ENCODE measurements around the gene GAPVD1. TPM values are rescaled to one million over a fixed set of nuclear protein-coding genes. Genes with fewer than 3 reads are reported as not detected.

Gene GAPVD1
- total RNA-seq, 4 donors from 2014 or later, result 50.9 to 79.0 (median 53.4) TPM

GRCh38 chr9:125360601-125361000 lies 99.0 kb downstream of the GAPVD1 start:
- intact Hi-C loops (cut with DNase I; ENCODE audit: low total_unique reads), result no loop called here
- no peak for DNase-seq (ENCODE audit: low spot score in 2 of 2)
- H3K4me3 ChIP-seq (ENCODE audit: low read depth, poor library complexity, severe bottlenecking), result no peak overlapping the region
- WGBS, 2 donors, result 88 to 94% methylated on average over 2 of the region's 2 CpGs
- TF ChIP-seq CTCF (IDR thresholded peaks at IDR 0.05), result no peak
- TF ChIP-seq POLR2A (IDR thresholded peaks at IDR 0.05), result no peak

DNA sequence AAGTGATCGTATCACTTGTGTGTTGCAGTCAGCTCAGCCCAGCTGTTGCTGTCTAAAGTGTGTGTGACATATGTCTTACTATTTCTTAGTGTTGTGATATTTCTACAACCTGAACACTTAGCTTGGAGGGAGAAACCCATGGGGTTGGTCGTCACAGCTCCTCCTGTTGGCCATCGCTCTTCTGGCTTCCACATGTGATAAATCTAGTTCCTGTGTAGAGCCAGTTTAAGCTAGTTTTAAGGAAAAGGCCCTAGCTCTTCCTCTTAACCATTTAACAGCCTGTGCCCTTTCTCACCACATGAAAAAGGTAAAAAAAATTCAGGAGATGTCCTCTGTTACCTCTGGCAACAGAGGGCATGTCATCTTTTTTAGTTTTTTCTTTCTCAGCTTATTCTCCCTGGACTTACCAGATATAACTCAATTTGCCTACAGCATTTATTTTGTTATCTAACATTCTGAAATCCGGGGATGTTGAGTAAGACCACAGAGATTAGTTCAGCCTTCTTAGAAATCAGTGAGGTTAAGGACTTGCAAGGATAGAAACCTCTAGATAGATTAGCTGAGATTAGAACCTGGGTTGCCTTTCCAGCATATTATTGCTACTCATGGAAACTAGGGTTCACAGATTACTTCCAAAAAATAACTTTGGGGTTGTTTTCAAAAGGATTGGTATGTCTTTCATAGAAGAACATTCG lies 100.4 kb downstream of the GAPVD1 start:
- TF ChIP-seq CTCF (IDR thresholded peaks at IDR 0.05), result no peak
- no peak for TF ChIP-seq POLR2A (IDR thresholded peaks at IDR 0.05)
- WGBS, 2 donors, result 75% methylated on average over 5 of the region's 5 CpGs
- no peak for DNase-seq (ENCODE audit: low spot score in 2 of 2)
- intact Hi-C loops (cut with DNase I; ENCODE audit: low total_unique reads), result no loop called here
- no peak overlapping the region for H3K4me3 ChIP-seq (ENCODE audit: low read depth, poor library complexity, severe bottlenecking)

- H3K4me3 ChIP-seq (ENCODE audit: low read depth, poor library complexity, severe bottlenecking), result no peak overlapping the region
- intact Hi-C loops (cut with DNase I; ENCODE audit: low total_unique reads), result no loop called here
- no peak for TF ChIP-seq CTCF (IDR thresholded peaks at IDR 0.05)
- WGBS, 2 donors, result 88 to 89% methylated on average over 5 of the region's 5 CpGs
- no peak for DNase-seq (ENCODE audit: low spot score in 2 of 2)
These were observed 105.0 kb downstream of the GAPVD1 start for GRCh38 chr9:125366676-125367075.

- no peak for DNase-seq (ENCODE audit: low spot score in 2 of 2)
- 77% methylated on average over 8 of the region's 8 CpGs for WGBS, 2 donors
- no peak overlapping the region for H3K4me3 ChIP-seq (ENCODE audit: low read depth, poor library complexity, severe bottlenecking)
- intact Hi-C loops (cut with DNase I; ENCODE audit: low total_unique reads), result loop anchor here (10.0 kb wide), 1 partner anchor 596 kb away; the partner anchor contains the start of genes NR6A1 and OLFML2A
- TF ChIP-seq POLR2A (IDR thresholded peaks at IDR 0.05) (no peak), CTCF (IDR thresholded peaks at IDR 0.05) (no peak)
These were observed 109.2 kb downstream of the GAPVD1 start for GRCh38 chr9:125370786-125371185.

DNA sequence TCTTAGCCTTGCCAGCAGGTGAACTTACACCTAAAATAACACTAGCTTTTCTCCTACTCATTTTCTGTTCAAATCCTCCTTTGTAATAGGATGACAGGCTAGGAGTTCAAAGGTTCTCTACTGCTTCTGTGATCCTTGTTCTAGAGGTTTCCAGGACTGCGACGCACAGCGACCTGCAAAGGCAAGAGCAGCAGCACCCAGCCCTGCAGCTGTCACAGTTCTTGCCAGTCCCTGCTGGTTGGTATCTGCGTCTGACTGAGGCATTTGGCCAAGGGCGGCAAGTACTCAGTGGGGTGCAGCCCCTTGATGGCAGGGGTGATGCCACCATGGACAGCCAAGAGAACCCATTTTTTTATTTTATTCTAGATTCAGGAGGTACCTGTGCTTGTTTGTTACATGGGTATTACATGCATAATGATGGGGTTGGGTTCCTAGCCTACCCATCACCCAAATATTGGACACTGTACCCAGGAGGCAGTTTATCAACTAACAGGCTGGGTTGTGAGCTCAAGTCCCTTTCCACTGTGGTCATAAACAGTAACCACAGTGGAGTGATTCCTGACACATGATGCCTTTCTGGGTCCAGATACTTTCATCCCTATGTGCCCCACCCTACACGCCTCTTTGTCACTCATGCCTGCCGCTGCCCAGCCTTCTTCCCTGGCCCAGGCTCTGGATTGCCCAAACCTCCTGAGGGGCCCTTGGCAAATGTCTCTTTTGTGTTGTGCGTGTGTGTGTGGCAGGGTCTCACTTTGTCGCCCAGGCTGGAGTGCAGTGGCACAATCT lies 111.0 kb downstream of the GAPVD1 start:
- DNase-seq (ENCODE audit: low spot score in 2 of 2), result peak in 1 of 2 donors; percentile 80
- no peak overlapping the region for H3K4me3 ChIP-seq (ENCODE audit: low read depth, poor library complexity, severe bottlenecking)
- intact Hi-C loops (cut with DNase I; ENCODE audit: low total_unique reads), result loop anchor here (10.0 kb wide), 1 partner anchor 598 kb away; the partner anchor contains the start of genes NR6A1 and OLFML2A
- TF ChIP-seq CTCF (IDR thresholded peaks at IDR 0.05) (no peak), POLR2A (IDR thresholded peaks at IDR 0.05) (no peak)
- WGBS, 2 donors, result 58 to 67% methylated on average over 9 of the region's 9 CpGs

Data from lower leg skin (tissue), 4 donors.